Measurements from ENCODE around the gene CST7. TPM values are rescaled to one million over a fixed set of nuclear protein-coding genes. Genes with fewer than 3 reads are reported as not detected.

Gene CST7
- total RNA-seq, 1 donor from 2014 or later, result 0.25 TPM

- Histone ChIP-seq H3K27ac (ENCODE audit: low read depth, low read length) (no peak overlapping the region), H3K4me2 (ENCODE audit: low read length) (no peak overlapping the region), H3K4me1 (ENCODE audit: insufficient read depth, low read length) (no peaks in the 10 kb centered on the region), H2AFZ (ENCODE audit: low read depth, low read length) (no peak overlapping the region), H3K9me3 (ENCODE audit: insufficient read depth, low read depth, low read length) (no peaks in the 10 kb centered on the region), H3K4me3 (ENCODE audit: insufficient read depth, low read depth, low read length) (no peak overlapping the region), H3K27me3 (ENCODE audit: insufficient read depth, low read length) (no peaks in the 10 kb centered on the region), H3K79me2 (ENCODE audit: insufficient read depth, low read length) (no peaks in the 10 kb centered on the region), H3K36me3 (ENCODE audit: insufficient read depth, low read length) (peaks cover 4% of the 10 kb centered on the region), H3K9ac (ENCODE audit: low read length) (no peak overlapping the region), H4K20me1 (ENCODE audit: insufficient read depth, low read length) (no peaks in the 10 kb centered on the region)
- H3K4me1 Mint-ChIP-seq (ENCODE audit: low read depth, unreplicated experiment), result no peaks in the 10 kb centered on the region
- FAIRE-seq (no peak), DNase-seq (ENCODE audit: low read depth) (no peak)
- no peak overlapping the region for H3K27ac Mint-ChIP-seq (ENCODE audit: unreplicated experiment)
- no peak for TF ChIP-seq CTCF (IDR thresholded peaks at IDR 0.05; ENCODE audit: insufficient read depth, low read depth, low read length)
- no peak for TF ChIP-seq EZH2 (IDR thresholded peaks at IDR 0.05; ENCODE audit: insufficient read depth, low read length)
- peaks cover 20% of the 10 kb centered on the region for H3K36me3 Mint-ChIP-seq (ENCODE audit: low read depth, unreplicated experiment)
- H3K4me3 Mint-ChIP-seq (ENCODE audit: unreplicated experiment), result no peak overlapping the region
- H3K9me3 Mint-ChIP-seq (ENCODE audit: unreplicated experiment), result no peaks in the 10 kb centered on the region
- H3K27me3 Mint-ChIP-seq (ENCODE audit: low read depth, unreplicated experiment), result no peaks in the 10 kb centered on the region
Measured at GRCh38 chr20:24959591-24960301, 10.7 kb downstream of the CST7 start.

- FAIRE-seq (no peak), DNase-seq (ENCODE audit: low read depth) (no peak)
- Histone ChIP-seq H2AFZ (ENCODE audit: low read depth, low read length) (no peak overlapping the region), H3K27ac (ENCODE audit: low read depth, low read length) (no peak overlapping the region), H3K79me2 (ENCODE audit: insufficient read depth, low read length) (no peaks in the 10 kb centered on the region), H3K9me3 (ENCODE audit: insufficient read depth, low read depth, low read length) (no peaks in the 10 kb centered on the region), H3K36me3 (ENCODE audit: insufficient read depth, low read length) (peaks cover 4% of the 10 kb centered on the region), H3K9ac (ENCODE audit: low read length) (no peak overlapping the region), H3K4me1 (ENCODE audit: insufficient read depth, low read length) (no peaks in the 10 kb centered on the region), H3K27me3 (ENCODE audit: insufficient read depth, low read length) (no peaks in the 10 kb centered on the region), H3K4me2 (ENCODE audit: low read length) (no peak overlapping the region), H4K20me1 (ENCODE audit: insufficient read depth, low read length) (no peaks in the 10 kb centered on the region), H3K4me3 (ENCODE audit: insufficient read depth, low read depth, low read length) (no peak overlapping the region)
- TF ChIP-seq CTCF (IDR thresholded peaks at IDR 0.05; ENCODE audit: insufficient read depth, low read depth, low read length) (no peak), EZH2 (IDR thresholded peaks at IDR 0.05; ENCODE audit: insufficient read depth, low read length) (no peak)
- H3K9me3 Mint-ChIP-seq (ENCODE audit: unreplicated experiment), result no peaks in the 10 kb centered on the region
- no peaks in the 10 kb centered on the region for H3K4me1 Mint-ChIP-seq (ENCODE audit: low read depth, unreplicated experiment)
- peaks cover 20% of the 10 kb centered on the region for H3K36me3 Mint-ChIP-seq (ENCODE audit: low read depth, unreplicated experiment)
- H3K4me3 Mint-ChIP-seq (ENCODE audit: unreplicated experiment), result no peak overlapping the region
- H3K27ac Mint-ChIP-seq (ENCODE audit: unreplicated experiment), result no peak overlapping the region
- no peaks in the 10 kb centered on the region for H3K27me3 Mint-ChIP-seq (ENCODE audit: low read depth, unreplicated experiment)
Measured at GRCh38 chr20:24960302-24960801, 11.3 kb downstream of the CST7 start.

GRCh38 chr20:24960861-24961260 is 11.8 kb downstream of the CST7 start:
- TF ChIP-seq EZH2 (IDR thresholded peaks at IDR 0.05; ENCODE audit: insufficient read depth, low read length) (no peak), CTCF (IDR thresholded peaks at IDR 0.05; ENCODE audit: insufficient read depth, low read depth, low read length) (no peak)
- Histone ChIP-seq H3K4me1 (ENCODE audit: insufficient read depth, low read length) (no peaks in the 10 kb centered on the region), H3K9ac (ENCODE audit: low read length) (no peak overlapping the region), H3K4me2 (ENCODE audit: low read length) (no peak overlapping the region), H3K27me3 (ENCODE audit: insufficient read depth, low read length) (no peaks in the 10 kb centered on the region), H3K79me2 (ENCODE audit: insufficient read depth, low read length) (no peaks in the 10 kb centered on the region), H3K4me3 (ENCODE audit: insufficient read depth, low read depth, low read length) (no peak overlapping the region), H3K27ac (ENCODE audit: low read depth, low read length) (no peak overlapping the region), H3K36me3 (ENCODE audit: insufficient read depth, low read length) (peaks cover 4% of the 10 kb centered on the region), H3K9me3 (ENCODE audit: insufficient read depth, low read depth, low read length) (no peaks in the 10 kb centered on the region), H2AFZ (ENCODE audit: low read depth, low read length) (no peak overlapping the region), H4K20me1 (ENCODE audit: insufficient read depth, low read length) (no peaks in the 10 kb centered on the region)
- peaks cover 21% of the 10 kb centered on the region for H3K36me3 Mint-ChIP-seq (ENCODE audit: low read depth, unreplicated experiment)
- no peak overlapping the region for H3K27ac Mint-ChIP-seq (ENCODE audit: unreplicated experiment)
- H3K4me1 Mint-ChIP-seq (ENCODE audit: low read depth, unreplicated experiment), result no peaks in the 10 kb centered on the region
- H3K4me3 Mint-ChIP-seq (ENCODE audit: unreplicated experiment), result no peak overlapping the region
- FAIRE-seq (no peak), DNase-seq (ENCODE audit: low read depth) (no peak)
- H3K27me3 Mint-ChIP-seq (ENCODE audit: low read depth, unreplicated experiment), result no peaks in the 10 kb centered on the region
- H3K9me3 Mint-ChIP-seq (ENCODE audit: unreplicated experiment), result peaks cover 1% of the 10 kb centered on the region
